Measurements from ENCODE around the gene PITRM1.

GRCh38 chr10:3220853-3221252 is 48.3 kb upstream of the PITRM1 start:
- TF ChIP-seq CTCF (IDR thresholded peaks at IDR 0.05 in 4 of 5, conservative IDR thresholded peaks at IDR 0.05 in 1 of 5) (no peak), POLR2A (IDR thresholded peaks at IDR 0.05) (no peak)
